Left ventricle myocardium inferior (tissue), 1 donor: ENCODE measurements around the gene BRAT1. TPM values are rescaled to one million over a fixed set of nuclear protein-coding genes. Genes with fewer than 3 reads are reported as not detected.

ENCODE experiments used
- DNase-seq: peaks from one replicate; pipeline ENCODE4 v3.0.0-alpha.2; 2020
- H3K27ac ChIP-seq: fragments of 200-600 bp; replicated peaks from 2 replicates; pipeline ENCODE4 v1.8.0; 2021
- H3K27me3 ChIP-seq: fragments of 200-600 bp; 2 replicates; pipeline ENCODE4 v1.8.0; 2021; ENCODE audit warnings: low read depth
- H3K36me3 ChIP-seq: fragments of 200-600 bp; 2 replicates; pipeline ENCODE4 v1.8.0; 2021
- H3K4me1 ChIP-seq: fragments of 200-600 bp; 2 replicates; pipeline ENCODE4 v1.8.0; 2021
- H3K4me3 ChIP-seq: fragments of 200-600 bp; 2 replicates; pipeline ENCODE4 v1.8.0; 2021; ENCODE audit warnings: mild to moderate bottlenecking, moderate library complexity
- H3K9me3 ChIP-seq: fragments of 200-600 bp; replicated peaks from 2 replicates; pipeline ENCODE4 v1.8.0; 2021
- CTCF ChIP-seq: fragments of 200-600 bp; IDR thresholded peaks from 2 replicates; pipeline ENCODE4 v1.8.0; 2021; ENCODE audit warnings: antibody characterized with exemption, mild to moderate bottlenecking, borderline replicate concordance
- intact Hi-C: fragments of 100-400 bp; cut with micrococcal nuclease; formaldehyde crosslinking; loops from one replicate; pipeline ENCODE4 v1.11.0; 2022
- total RNA-seq: library from RNA; stranded (reverse); fragmentation: NEBNext Ultra II Directional; extraction: Animal tissue kit (Norgen Biotek cat#: 25700); gene quantifications from one replicate; pipeline ENCODE4 v1.2.1, GENCODE V29; 2021
- donor health status: DM: no; HTN: yes; CAD: no; lungs with severe emphysema.

The BRAT1 gene
- total RNA-seq, 1 donor from 2014 or later: 13.7 TPM

GRCh38 chr7:2524808-2525657 is 30.3 kb downstream of the BRAT1 start:
- Histone ChIP-seq H3K27me3 (peaks cover 71% of the 10 kb centered on the region), H3K9me3 (no peaks in the 10 kb centered on the region), H3K27ac (peak overlapping the region; percentile 91), H3K4me1 (peaks cover 88% of the 10 kb centered on the region), H3K36me3 (peaks cover 24% of the 10 kb centered on the region), H3K4me3 (peak overlapping the region; percentile 73)
- intact Hi-C loops: no loop called here
- DNase-seq: no peak
- TF ChIP-seq CTCF: no peak

DNA sequence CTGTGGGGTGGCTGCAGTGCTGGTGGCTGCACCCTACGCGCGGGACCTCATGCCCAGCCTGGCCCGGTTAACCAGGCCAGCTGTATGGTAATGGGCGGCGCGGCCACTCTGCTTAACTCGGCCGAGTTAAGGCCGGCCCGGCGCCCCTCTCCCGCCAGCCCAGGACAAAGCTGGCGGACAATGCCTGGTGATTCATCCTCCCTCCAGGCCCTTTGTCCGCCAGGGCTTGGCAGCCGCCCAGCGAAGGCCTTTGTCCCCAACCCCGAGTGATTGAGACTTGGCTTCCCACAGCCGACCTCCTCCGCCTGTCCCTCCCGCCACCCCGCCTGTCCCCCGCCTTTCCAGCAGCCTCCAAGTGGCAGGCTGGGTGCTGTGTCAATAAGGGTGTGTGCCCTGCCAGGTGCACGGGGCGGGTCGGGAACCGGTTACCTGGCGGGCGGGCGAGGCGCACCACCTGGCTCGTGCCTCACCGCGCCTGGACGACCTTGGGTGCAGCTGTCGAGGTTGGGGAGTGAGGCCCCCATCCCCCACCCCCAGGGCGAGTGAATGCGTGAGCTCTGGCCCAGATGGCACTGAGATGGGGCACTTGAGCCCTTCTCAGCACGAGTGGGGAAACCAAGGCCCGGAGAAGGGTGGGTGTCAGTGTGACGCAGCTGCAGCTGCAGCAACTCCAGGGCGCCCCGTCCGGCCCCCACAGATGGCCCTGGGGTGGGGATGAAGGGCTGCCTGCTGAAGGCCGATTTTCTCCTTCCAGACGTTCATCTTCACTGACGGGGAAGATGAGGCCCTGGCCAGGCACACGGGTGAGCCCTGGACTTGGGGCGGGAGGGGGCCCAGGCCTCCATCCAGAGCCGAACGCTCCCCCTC is 31.1 kb downstream of the BRAT1 start:
- peak overlapping the region; percentile 91 for H3K27ac ChIP-seq
- intact Hi-C loops: no loop called here
- peak overlapping the region; percentile 73 for H3K4me3 ChIP-seq
- H3K36me3 ChIP-seq: peaks cover 24% of the 10 kb centered on the region
- peaks cover 71% of the 10 kb centered on the region for H3K27me3 ChIP-seq
- no peaks in the 10 kb centered on the region for H3K9me3 ChIP-seq
- no peak for TF ChIP-seq CTCF
- DNase-seq: peak; percentile 84
- H3K4me1 ChIP-seq: peaks cover 82% of the 10 kb centered on the region

GRCh38 chr7:2523461-2523936 is 31.8 kb downstream of the BRAT1 start:
- Histone ChIP-seq H3K4me3 (peak overlapping the region; percentile 73), H3K27ac (peak overlapping the region; percentile 91), H3K4me1 (peaks cover 82% of the 10 kb centered on the region), H3K9me3 (no peaks in the 10 kb centered on the region), H3K27me3 (peaks cover 71% of the 10 kb centered on the region), H3K36me3 (peaks cover 24% of the 10 kb centered on the region)
- intact Hi-C loops: no loop called here
- DNase-seq: no peak
- TF ChIP-seq CTCF: no peak

- H3K4me1 ChIP-seq: peaks cover 82% of the 10 kb centered on the region
- intact Hi-C loops: no loop called here
- H3K9me3 ChIP-seq: no peaks in the 10 kb centered on the region
- peaks cover 24% of the 10 kb centered on the region for H3K36me3 ChIP-seq
- H3K27ac ChIP-seq: peak overlapping the region; percentile 91
- no peak for DNase-seq
- no peak for TF ChIP-seq CTCF
- peak overlapping the region; percentile 73 for H3K4me3 ChIP-seq
- peaks cover 71% of the 10 kb centered on the region for H3K27me3 ChIP-seq
Observed at GRCh38 chr7:2522780-2523433, 32.4 kb downstream of the BRAT1 start.
